GM18498 (cell line): Measurements from ENCODE around the gene L3MBTL4.

Experiments used
- ATAC-seq: cut with Tn5 transposase; IDR thresholded peaks from one replicate; pipeline ENCODE4 v1.9.1; 2021; ENCODE audit warnings: mild to moderate bottlenecking, moderate library complexity; ENCODE audit not compliant: unreplicated experiment

The L3MBTL4 gene

GRCh38 chr18:5973099-5973498 lies 441.6 kb downstream of the L3MBTL4 start:
- no peak for ATAC-seq

- ATAC-seq = peak; percentile 50
Measured at GRCh38 chr18:5972298-5972697, 442.4 kb downstream of the L3MBTL4 start.

- no peak for ATAC-seq
Measured at GRCh38 chr18:5969989-5970403, 444.7 kb downstream of the L3MBTL4 start.

GRCh38 chr18:5969355-5969988 lies 445.2 kb downstream of the L3MBTL4 start:
- ATAC-seq = no peak

- ATAC-seq = no peak
Measured at GRCh38 chr18:5967666-5968065, 447.0 kb downstream of the L3MBTL4 start.

GRCh38 chr18:5967007-5967406 lies 447.7 kb downstream of the L3MBTL4 start:
- no peak for ATAC-seq

- ATAC-seq = no peak
Measured at GRCh38 chr18:5966514-5966913, 448.2 kb downstream of the L3MBTL4 start.

GRCh38 chr18:5964996-5965395 lies 449.7 kb downstream of the L3MBTL4 start:
- ATAC-seq = no peak

GRCh38 chr18:5964596-5964995 lies 450.1 kb downstream of the L3MBTL4 start:
- ATAC-seq = no peak

- no peak for ATAC-seq
Measured at GRCh38 chr18:5964108-5964507, 450.6 kb downstream of the L3MBTL4 start.

GRCh38 chr18:5963267-5963666 lies 451.4 kb downstream of the L3MBTL4 start:
- no peak for ATAC-seq

GRCh38 chr18:5962362-5962761 lies 452.3 kb downstream of the L3MBTL4 start:
- no peak for ATAC-seq

GRCh38 chr18:5961828-5962150 lies 452.9 kb downstream of the L3MBTL4 start:
- ATAC-seq = no peak

GRCh38 chr18:5961097-5961827 lies 453.4 kb downstream of the L3MBTL4 start:
- ATAC-seq = no peak

- no peak for ATAC-seq
Measured at GRCh38 chr18:5958822-5959221, 455.9 kb downstream of the L3MBTL4 start.

GRCh38 chr18:5955861-5956260 lies 458.9 kb downstream of the L3MBTL4 start:
- no peak for ATAC-seq

- ATAC-seq = no peak
Measured at GRCh38 chr18:5951515-5952091, 463.1 kb downstream of the L3MBTL4 start.

GRCh38 chr18:5948781-5949180 lies 465.9 kb downstream of the L3MBTL4 start:
- no peak for ATAC-seq

- no peak for ATAC-seq
Measured at GRCh38 chr18:5948237-5948636, 466.5 kb downstream of the L3MBTL4 start.

- no peak for ATAC-seq
Measured at GRCh38 chr18:5944448-5944847, 470.3 kb downstream of the L3MBTL4 start.

- ATAC-seq = no peak
Measured at GRCh38 chr18:5943514-5943913, 471.2 kb downstream of the L3MBTL4 start.

GRCh38 chr18:5942591-5942990 lies 472.1 kb downstream of the L3MBTL4 start:
- ATAC-seq = no peak
